ENCODE data around the gene POLR3A. TPM values are rescaled to one million over a fixed set of nuclear protein-coding genes. Genes with fewer than 3 reads are reported as not detected.

The POLR3A gene
- total RNA-seq, 1 donor from 2014 or later, result 13.7 TPM

DNA sequence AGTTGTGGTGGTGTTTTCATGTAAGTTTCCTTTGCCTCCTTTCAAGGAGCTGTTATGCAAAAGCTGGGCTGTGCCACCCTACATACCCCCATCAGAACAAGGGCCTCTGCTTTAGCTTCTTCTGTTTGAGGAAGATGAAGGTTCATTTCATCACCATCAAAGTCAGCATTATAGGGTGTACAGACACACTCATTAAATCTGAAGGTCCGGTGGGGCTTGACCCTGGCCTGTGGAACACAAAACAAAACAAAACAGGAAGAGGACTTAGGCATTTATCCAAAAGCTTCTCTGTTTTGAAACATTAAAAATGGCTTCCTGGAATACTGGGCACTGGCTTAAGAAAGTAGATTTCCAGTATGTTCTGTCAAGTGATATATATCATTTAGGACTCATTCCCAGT, 15.8 kb downstream of the POLR3A start:
- Histone ChIP-seq H3K27ac (no peak overlapping the region), H3K36me3 (peaks cover 99% of the 10 kb centered on the region)

DNA sequence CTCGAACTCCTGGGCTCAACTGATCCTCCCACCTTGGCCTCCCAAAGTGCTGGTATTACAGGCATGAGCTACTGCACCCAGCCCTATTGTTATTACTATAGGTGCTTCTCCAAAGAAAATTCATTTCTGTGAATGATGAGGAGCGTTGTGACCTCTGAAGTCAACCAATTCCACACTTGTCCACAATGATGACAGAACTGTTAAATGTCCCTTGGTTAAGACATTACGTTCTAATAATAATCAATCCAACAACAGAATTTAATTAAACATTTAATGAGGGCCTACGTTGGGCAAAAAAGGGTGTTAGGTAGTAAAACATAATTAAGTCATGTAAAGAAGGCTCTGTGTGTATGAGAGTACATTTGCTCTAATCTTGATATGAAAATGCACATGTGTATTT, 18.2 kb downstream of the POLR3A start:
- Histone ChIP-seq H3K4me3 (no peak overlapping the region), H3K27ac (no peak overlapping the region), H3K9me3 (no peaks in the 10 kb centered on the region), H3K36me3 (peaks cover 98% of the 10 kb centered on the region), H3K27me3 (no peaks in the 10 kb centered on the region), H3K4me1 (no peaks in the 10 kb centered on the region)
- ATAC-seq (no peak), DNase-seq (no peak)
- TF ChIP-seq, protein P1, sequence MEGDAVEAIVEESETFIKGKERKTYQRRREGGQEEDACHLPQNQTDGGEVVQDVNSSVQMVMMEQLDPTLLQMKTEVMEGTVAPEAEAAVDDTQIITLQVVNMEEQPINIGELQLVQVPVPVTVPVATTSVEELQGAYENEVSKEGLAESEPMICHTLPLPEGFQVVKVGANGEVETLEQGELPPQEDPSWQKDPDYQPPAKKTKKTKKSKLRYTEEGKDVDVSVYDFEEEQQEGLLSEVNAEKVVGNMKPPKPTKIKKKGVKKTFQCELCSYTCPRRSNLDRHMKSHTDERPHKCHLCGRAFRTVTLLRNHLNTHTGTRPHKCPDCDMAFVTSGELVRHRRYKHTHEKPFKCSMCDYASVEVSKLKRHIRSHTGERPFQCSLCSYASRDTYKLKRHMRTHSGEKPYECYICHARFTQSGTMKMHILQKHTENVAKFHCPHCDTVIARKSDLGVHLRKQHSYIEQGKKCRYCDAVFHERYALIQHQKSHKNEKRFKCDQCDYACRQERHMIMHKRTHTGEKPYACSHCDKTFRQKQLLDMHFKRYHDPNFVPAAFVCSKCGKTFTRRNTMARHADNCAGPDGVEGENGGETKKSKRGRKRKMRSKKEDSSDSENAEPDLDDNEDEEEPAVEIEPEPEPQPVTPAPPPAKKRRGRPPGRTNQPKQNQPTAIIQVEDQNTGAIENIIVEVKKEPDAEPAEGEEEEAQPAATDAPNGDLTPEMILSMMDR (IDR thresholded peaks at IDR 0.05), result no peak
- intact Hi-C loops (cut with DNase I), result no loop called here

More for the DNA sequence above, 15.8 kb downstream of the POLR3A start:
- TF ChIP-seq, protein P1 (IDR thresholded peaks at IDR 0.05), result no peak
- no peaks in the 10 kb centered on the region for H3K9me3 ChIP-seq
- intact Hi-C loops (cut with DNase I), result no loop called here
- no peaks in the 10 kb centered on the region for H3K27me3 ChIP-seq
- H3K4me1 ChIP-seq, result no peaks in the 10 kb centered on the region
- ATAC-seq (no peak), DNase-seq (no peak)
- no peak overlapping the region for H3K4me3 ChIP-seq

DNA sequence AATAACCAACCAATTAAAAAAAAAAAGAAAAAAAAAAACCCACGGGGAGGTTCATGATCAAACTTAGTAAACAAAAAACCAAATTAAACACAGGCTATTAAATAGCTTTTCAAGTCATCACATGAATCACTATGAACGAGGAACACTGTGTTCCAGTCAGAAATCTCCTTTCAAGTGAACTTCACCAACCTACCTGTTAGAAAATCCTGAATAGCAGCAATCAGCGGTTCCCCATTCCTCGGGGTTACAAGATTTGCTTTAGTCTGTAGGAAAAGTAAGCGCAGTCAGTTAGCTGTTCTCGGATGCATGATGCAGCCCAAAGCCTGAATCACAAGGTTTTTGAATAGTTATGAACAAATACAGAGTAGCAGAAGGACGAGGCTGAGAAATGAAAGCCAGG, 19.0 kb downstream of the POLR3A start:
- no peaks in the 10 kb centered on the region for H3K4me1 ChIP-seq
- intact Hi-C loops (cut with DNase I), result no loop called here
- ATAC-seq, result no peak
- peaks cover 98% of the 10 kb centered on the region for H3K36me3 ChIP-seq
- no peak overlapping the region for H3K4me3 ChIP-seq
- no peaks in the 10 kb centered on the region for H3K9me3 ChIP-seq
- no peak for DNase-seq
- no peaks in the 10 kb centered on the region for H3K27me3 ChIP-seq
- TF ChIP-seq, protein P1 (IDR thresholded peaks at IDR 0.05), result no peak
- no peak overlapping the region for H3K27ac ChIP-seq

DNA sequence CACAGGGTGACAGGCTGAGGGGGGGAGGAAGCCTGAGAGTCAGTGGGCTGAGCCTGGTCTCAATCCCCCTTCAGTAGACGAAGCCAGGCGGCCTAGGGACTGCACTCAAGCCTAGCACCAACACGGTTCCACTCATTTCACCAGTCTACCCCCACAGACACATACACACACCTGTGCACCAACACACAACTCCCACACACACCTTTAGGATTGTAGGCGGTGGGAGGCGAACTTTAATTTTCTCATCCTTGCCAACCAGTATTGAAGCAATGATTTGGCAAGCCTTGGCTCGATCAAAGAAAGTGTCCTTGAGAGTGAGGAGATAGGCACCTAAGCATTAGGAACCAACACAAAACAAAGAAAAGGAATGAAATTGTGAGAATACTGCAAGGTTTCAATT, 19.7 kb downstream of the POLR3A start:
- no peak for ATAC-seq
- Histone ChIP-seq H3K27me3 (no peaks in the 10 kb centered on the region), H3K4me1 (no peaks in the 10 kb centered on the region), H3K36me3 (peaks cover 98% of the 10 kb centered on the region), H3K9me3 (no peaks in the 10 kb centered on the region), H3K4me3 (no peak overlapping the region), H3K27ac (no peak overlapping the region)
- TF ChIP-seq, protein P1 (IDR thresholded peaks at IDR 0.05), result no peak
- no peak for DNase-seq
- intact Hi-C loops (cut with DNase I), result no loop called here

DNA sequence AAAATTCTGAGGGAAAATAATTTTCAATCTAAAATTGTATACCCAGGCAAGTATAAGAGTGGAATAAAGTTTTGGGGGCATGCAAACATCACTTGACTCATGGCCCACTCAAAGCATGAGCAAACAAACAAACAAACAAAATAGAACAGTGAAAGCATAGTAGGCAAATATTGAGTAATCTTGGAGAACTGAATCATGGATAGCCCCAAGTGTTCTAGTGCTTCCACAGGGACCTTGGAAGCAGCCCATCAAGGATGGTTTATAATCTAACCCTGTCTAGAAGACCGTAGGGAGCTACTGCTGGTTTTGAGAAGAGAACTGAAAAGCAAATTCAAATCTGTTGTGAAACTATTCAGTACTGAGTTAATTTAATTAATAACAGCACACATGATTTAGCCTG, 22.1 kb downstream of the POLR3A start:
- Histone ChIP-seq H3K36me3 (peaks cover 98% of the 10 kb centered on the region), H3K27ac (no peak overlapping the region)

More for the DNA sequence above, 22.1 kb downstream of the POLR3A start:
- DNase-seq (no peak), ATAC-seq (no peak)
- intact Hi-C loops (cut with DNase I), result no loop called here
- Histone ChIP-seq H3K4me3 (no peak overlapping the region), H3K27me3 (no peaks in the 10 kb centered on the region), H3K9me3 (no peaks in the 10 kb centered on the region), H3K4me1 (no peaks in the 10 kb centered on the region)
- TF ChIP-seq, protein P1 (IDR thresholded peaks at IDR 0.05), result no peak
